Measurements from ENCODE around the gene GPD2. TPM values are rescaled to one million over a fixed set of nuclear protein-coding genes. Genes with fewer than 3 reads are reported as not detected.

GPD2 gene
- total and polyA plus RNA-seq, 2 donors (not counting 1 experiment from before 2014, with no cell fraction given), result 21.6 to 46.6 TPM

DNA sequence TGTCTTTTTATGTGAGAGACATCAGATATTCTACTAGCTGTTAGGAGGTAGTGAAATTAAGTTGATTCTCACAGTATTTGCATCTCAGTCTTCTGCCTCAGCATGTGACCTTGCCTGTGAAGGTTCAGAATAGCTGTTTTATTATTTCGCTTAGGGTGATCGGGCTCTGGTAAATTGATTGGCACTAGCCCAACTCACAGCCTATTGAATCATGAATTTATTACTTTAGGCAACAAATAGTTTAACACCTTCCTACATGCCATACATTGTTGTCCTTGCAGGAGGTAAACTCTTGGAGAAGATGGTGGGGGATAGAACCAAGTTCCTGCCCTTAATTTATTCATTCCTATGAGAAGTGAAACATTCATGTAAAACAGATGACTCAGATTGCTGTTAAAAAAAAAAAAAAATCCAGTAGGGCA is 101.9 kb downstream of the GPD2 start:
- Histone ChIP-seq H3K9ac (ENCODE audit: insufficient read depth, low read length) (no peak overlapping the region), H3K9me3 (ENCODE audit: control insufficient read depth, insufficient read depth, low read depth, low read length) (no peaks in the 10 kb centered on the region), H3K4me1 (ENCODE audit: control insufficient read depth, extremely low read depth, insufficient read depth, low read length) (peaks cover 5% of the 10 kb centered on the region), H3K4me2 (ENCODE audit: extremely low read depth, insufficient read depth, low read length) (no peak overlapping the region), H3K27ac (ENCODE audit: insufficient read depth, low read length) (no peak overlapping the region), H3K36me3 (ENCODE audit: control insufficient read depth, insufficient read depth, low read length) (no peaks in the 10 kb centered on the region), H4K20me1 (ENCODE audit: control insufficient read depth, extremely low read depth, insufficient read depth, low read length) (no peaks in the 10 kb centered on the region), H3K79me2 (ENCODE audit: control insufficient read depth, insufficient read depth, low read length) (no peaks in the 10 kb centered on the region), H2AFZ (ENCODE audit: low read length) (no peak overlapping the region), H3K4me3 (replicated peaks in 1 of 4; ENCODE audit: control extremely low read depth in 1 of 4, insufficient read depth in 1 of 4, low read depth in 3 of 4, low read length in 4 of 4) (no peak overlapping the region), H3K27me3 (ENCODE audit: control insufficient read depth, insufficient read depth, low read length) (no peaks in the 10 kb centered on the region)
- TF ChIP-seq, protein P1, sequence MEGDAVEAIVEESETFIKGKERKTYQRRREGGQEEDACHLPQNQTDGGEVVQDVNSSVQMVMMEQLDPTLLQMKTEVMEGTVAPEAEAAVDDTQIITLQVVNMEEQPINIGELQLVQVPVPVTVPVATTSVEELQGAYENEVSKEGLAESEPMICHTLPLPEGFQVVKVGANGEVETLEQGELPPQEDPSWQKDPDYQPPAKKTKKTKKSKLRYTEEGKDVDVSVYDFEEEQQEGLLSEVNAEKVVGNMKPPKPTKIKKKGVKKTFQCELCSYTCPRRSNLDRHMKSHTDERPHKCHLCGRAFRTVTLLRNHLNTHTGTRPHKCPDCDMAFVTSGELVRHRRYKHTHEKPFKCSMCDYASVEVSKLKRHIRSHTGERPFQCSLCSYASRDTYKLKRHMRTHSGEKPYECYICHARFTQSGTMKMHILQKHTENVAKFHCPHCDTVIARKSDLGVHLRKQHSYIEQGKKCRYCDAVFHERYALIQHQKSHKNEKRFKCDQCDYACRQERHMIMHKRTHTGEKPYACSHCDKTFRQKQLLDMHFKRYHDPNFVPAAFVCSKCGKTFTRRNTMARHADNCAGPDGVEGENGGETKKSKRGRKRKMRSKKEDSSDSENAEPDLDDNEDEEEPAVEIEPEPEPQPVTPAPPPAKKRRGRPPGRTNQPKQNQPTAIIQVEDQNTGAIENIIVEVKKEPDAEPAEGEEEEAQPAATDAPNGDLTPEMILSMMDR (conservative IDR thresholded peaks at IDR 0.05 in 1 of 2, IDR thresholded peaks at IDR 0.05 in 1 of 2; ENCODE audit: low read depth in 1 of 2, low read length in 2 of 2), result no peak
- TF ChIP-seq EZH2 (IDR thresholded peaks at IDR 0.05; ENCODE audit: low read length, missing control alignments), result no peak
- peak in 1 of 2 donors; percentile 59 for DNase-seq (ENCODE audit: low read depth in 2 of 2)

DNA sequence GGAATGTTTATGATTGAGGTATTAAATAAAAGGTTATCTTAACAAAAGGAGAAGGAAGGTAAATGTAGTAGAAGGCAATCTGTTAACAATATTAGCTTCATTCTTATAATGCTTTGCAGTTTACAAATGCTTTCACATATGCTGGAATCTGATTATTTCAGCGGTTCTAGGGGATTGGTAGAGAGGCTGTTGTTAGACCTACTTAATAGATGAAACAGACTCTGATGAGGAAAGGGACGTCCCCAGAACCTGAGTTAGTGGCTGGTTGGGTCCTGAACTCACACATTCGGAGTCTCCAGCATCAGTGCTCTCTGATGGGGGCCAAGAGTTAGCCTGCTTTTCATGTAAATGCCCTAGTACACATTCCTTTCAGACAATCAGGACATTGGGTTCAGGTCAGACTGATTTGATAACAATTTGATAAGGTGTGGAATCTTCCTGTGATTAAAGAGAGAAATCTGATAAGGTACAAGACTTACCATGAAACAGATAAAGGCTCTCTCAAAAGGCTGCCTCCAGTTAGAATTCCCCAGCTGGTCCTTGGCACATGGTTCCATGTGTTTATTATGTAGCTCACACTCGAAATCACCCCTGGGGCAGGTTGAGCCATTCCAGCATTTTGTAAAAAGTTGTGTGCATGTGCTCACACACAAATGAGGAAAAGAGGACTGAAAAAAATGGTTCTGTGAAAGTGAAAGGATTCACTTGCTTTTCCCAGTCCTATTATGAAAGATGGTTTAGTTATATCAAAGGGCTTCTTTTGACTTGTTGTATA is 103.1 kb downstream of the GPD2 start:
- H3K9me3 ChIP-seq (ENCODE audit: control insufficient read depth, insufficient read depth, low read depth, low read length), result no peaks in the 10 kb centered on the region
- no peak overlapping the region for H3K4me2 ChIP-seq (ENCODE audit: extremely low read depth, insufficient read depth, low read length)
- no peak for DNase-seq (ENCODE audit: low read depth in 2 of 2)
- no peaks in the 10 kb centered on the region for H3K79me2 ChIP-seq (ENCODE audit: control insufficient read depth, insufficient read depth, low read length)
- no peak overlapping the region for H3K9ac ChIP-seq (ENCODE audit: insufficient read depth, low read length)
- H3K36me3 ChIP-seq (ENCODE audit: control insufficient read depth, insufficient read depth, low read length), result no peaks in the 10 kb centered on the region
- H3K27me3 ChIP-seq (ENCODE audit: control insufficient read depth, insufficient read depth, low read length), result no peaks in the 10 kb centered on the region
- no peak overlapping the region for H2AFZ ChIP-seq (ENCODE audit: low read length)
- no peak overlapping the region for H3K4me3 ChIP-seq (replicated peaks in 1 of 4; ENCODE audit: control extremely low read depth in 1 of 4, insufficient read depth in 1 of 4, low read depth in 3 of 4, low read length in 4 of 4)
- H4K20me1 ChIP-seq (ENCODE audit: control insufficient read depth, extremely low read depth, insufficient read depth, low read length), result no peaks in the 10 kb centered on the region
- peaks cover 5% of the 10 kb centered on the region for H3K4me1 ChIP-seq (ENCODE audit: control insufficient read depth, extremely low read depth, insufficient read depth, low read length)
- no peak for TF ChIP-seq EZH2 (IDR thresholded peaks at IDR 0.05; ENCODE audit: low read length, missing control alignments)
- TF ChIP-seq, protein P1 (conservative IDR thresholded peaks at IDR 0.05 in 1 of 2, IDR thresholded peaks at IDR 0.05 in 1 of 2; ENCODE audit: low read depth in 1 of 2, low read length in 2 of 2), result no peak
- H3K27ac ChIP-seq (ENCODE audit: insufficient read depth, low read length), result no peak overlapping the region

GRCh38 chr2:156540706-156541105 is 104.5 kb downstream of the GPD2 start:
- H3K9me3 ChIP-seq (ENCODE audit: control insufficient read depth, insufficient read depth, low read depth, low read length), result no peaks in the 10 kb centered on the region
- peaks cover 5% of the 10 kb centered on the region for H3K4me1 ChIP-seq (ENCODE audit: control insufficient read depth, extremely low read depth, insufficient read depth, low read length)

More at GRCh38 chr2:156540706-156541105, 104.5 kb downstream of the GPD2 start:
- Histone ChIP-seq H3K4me2 (ENCODE audit: extremely low read depth, insufficient read depth, low read length) (no peak overlapping the region), H3K4me3 (replicated peaks in 1 of 4; ENCODE audit: control extremely low read depth in 1 of 4, insufficient read depth in 1 of 4, low read depth in 3 of 4, low read length in 4 of 4) (no peak overlapping the region), H3K27ac (ENCODE audit: insufficient read depth, low read length) (no peak overlapping the region), H3K36me3 (ENCODE audit: control insufficient read depth, insufficient read depth, low read length) (no peaks in the 10 kb centered on the region), H3K79me2 (ENCODE audit: control insufficient read depth, insufficient read depth, low read length) (no peaks in the 10 kb centered on the region), H3K9ac (ENCODE audit: insufficient read depth, low read length) (no peak overlapping the region), H2AFZ (ENCODE audit: low read length) (no peak overlapping the region), H4K20me1 (ENCODE audit: control insufficient read depth, extremely low read depth, insufficient read depth, low read length) (no peaks in the 10 kb centered on the region), H3K27me3 (ENCODE audit: control insufficient read depth, insufficient read depth, low read length) (no peaks in the 10 kb centered on the region)
- peak in 1 of 2 donors; percentile 33 for DNase-seq (ENCODE audit: low read depth in 2 of 2)
- TF ChIP-seq EZH2 (IDR thresholded peaks at IDR 0.05; ENCODE audit: low read length, missing control alignments), result no peak
- TF ChIP-seq, protein P1 (conservative IDR thresholded peaks at IDR 0.05 in 1 of 2, IDR thresholded peaks at IDR 0.05 in 1 of 2; ENCODE audit: low read depth in 1 of 2, low read length in 2 of 2), result no peak
